IMR-90 (cell line): Measurements from ENCODE around the gene BAIAP2. TPM values are rescaled to one million over a fixed set of nuclear protein-coding genes. Genes with fewer than 3 reads are reported as not detected.

Experiments used
- ATAC-seq: fragments of 200-7000 bp; cut with Tn5 transposase; 2 replicates; pipeline ENCODE4 v1.9.1; 2020; ENCODE audit warnings: low read depth, mild to moderate bottlenecking, moderate library complexity
- BruUV-seq: library from RNA; stranded (reverse); fragments of 400-500 nt; replicated peaks from 2 replicates; lab custom pipeline; 2021; lab: Mats Ljungman, UMichigan
- CTCF ChIA-PET: fragments of 300-600 bp; formaldehyde crosslinking; extraction: SDS; loops from one replicate; lab custom pipeline; 2021; ENCODE audit warnings: antibody characterized with exemption; lab: Yijun Ruan, JAX
- POLR2A ChIA-PET: fragments of 300-600 bp; sonication (Branson Sonifier 250); formaldehyde crosslinking; loops from one replicate; lab custom pipeline; 2022; ENCODE audit warnings: antibody characterized with exemption; ENCODE audit not compliant: unreplicated experiment; lab: Charles Lee
- DNase-seq: peaks from one replicate; pipeline ENCODE4 v3.0.0; 2013
- H2AFZ ChIP-seq: replicated peaks from 2 replicates; pipeline ENCODE3; 2013; ENCODE audit warnings: low read length, mild to moderate bottlenecking; ENCODE audit not compliant: poor library complexity
- H2AK5ac ChIP-seq: 2 replicates; pipeline ENCODE4 v1.6.1; 2013; ENCODE audit warnings: low read depth, low read length, inconsistent platforms
- H2AK9ac ChIP-seq: replicated peaks from 2 replicates; pipeline ENCODE3; 2013; ENCODE audit warnings: mild to moderate bottlenecking, low read depth, low read length, moderate library complexity; ENCODE audit not compliant: poor library complexity
- H2BK120ac ChIP-seq: 2 replicates; pipeline ENCODE4 v1.6.1; 2013; ENCODE audit warnings: low read depth, low read length, inconsistent platforms
- H2BK15ac ChIP-seq: 3 replicates; pipeline ENCODE4 v1.6.1; 2013; ENCODE audit warnings: low read depth, low read length, inconsistent platforms
- H2BK20ac ChIP-seq: 2 replicates; pipeline ENCODE4 v1.6.1; 2013; ENCODE audit warnings: low read depth, mild to moderate bottlenecking, inconsistent platforms, low read length, moderate library complexity
- H2BK5ac ChIP-seq: 2 replicates; pipeline ENCODE4 v1.6.1; 2013; ENCODE audit warnings: mild to moderate bottlenecking, low read depth, low read length, inconsistent platforms; ENCODE audit not compliant: poor library complexity, severe bottlenecking
- H3K14ac ChIP-seq: replicated peaks from 2 replicates; pipeline ENCODE4 v1.6.1; 2013; ENCODE audit warnings: low read depth, low read length, inconsistent platforms
- H3K18ac ChIP-seq: 2 replicates; pipeline ENCODE4 v1.6.1; 2013; ENCODE audit warnings: low read depth, low read length, control low read depth
- H3K23ac ChIP-seq: 2 replicates; pipeline ENCODE4 v1.6.1; 2013; ENCODE audit warnings: low read depth, low read length, inconsistent platforms
- H3K27ac ChIP-seq: 2 replicates; pipeline ENCODE4 v1.5.1; 2013; ENCODE audit warnings: mild to moderate bottlenecking, control low read depth, low read length; ENCODE audit not compliant: insufficient read depth
- H3K27me3 ChIP-seq: 2 replicates; pipeline ENCODE4 v1.6.1; 2013; ENCODE audit warnings: low read length; ENCODE audit not compliant: control insufficient read depth, insufficient read depth
- H3K36me3 ChIP-seq: 2 replicates; pipeline ENCODE4 v1.6.1; 2013; ENCODE audit warnings: low read length, mixed read lengths; ENCODE audit not compliant: control insufficient read depth, insufficient read depth
- H3K4ac ChIP-seq: 2 replicates; pipeline ENCODE4 v1.6.1; 2013; ENCODE audit warnings: low read depth, low read length, inconsistent platforms
- H3K4me1 ChIP-seq: 2 replicates; pipeline ENCODE4 v1.6.1; 2013; ENCODE audit warnings: low read length, mixed read lengths; ENCODE audit not compliant: control insufficient read depth, insufficient read depth
- H3K4me2 ChIP-seq: 2 replicates; pipeline ENCODE4 v1.6.1; 2013; ENCODE audit warnings: low read depth, mild to moderate bottlenecking, control low read depth, low read length, moderate library complexity
- H3K4me3 ChIP-seq: 2 replicates; pipeline ENCODE4 v1.5.1; 2013; ENCODE audit warnings: low read depth, mild to moderate bottlenecking, control low read depth, low read length, moderate library complexity; ENCODE audit not compliant: insufficient read depth
- H3K56ac ChIP-seq: 2 replicates; pipeline ENCODE4 v1.6.1; 2013; ENCODE audit warnings: low read length, inconsistent platforms; ENCODE audit not compliant: insufficient read depth; ENCODE audit errors: extremely low read depth
- H3K79me1 ChIP-seq, 2 experiments: 2 replicates each; pipeline ENCODE4 v1.6.1; 2013; ENCODE audit warnings: low read length in 2 of 2, inconsistent platforms in 1 of 2, low read depth in 1 of 2
- H3K9ac ChIP-seq: 2 replicates; pipeline ENCODE4 v1.6.1; 2013; ENCODE audit warnings: low read depth, low read length, control low read depth
- H3K9me1 ChIP-seq: 2 replicates; pipeline ENCODE4 v1.6.1; 2013; ENCODE audit warnings: low read length, inconsistent platforms; ENCODE audit not compliant: insufficient read depth
- H3K9me3 ChIP-seq: 2 replicates; pipeline ENCODE4 v1.6.1; 2013; ENCODE audit warnings: low read length; ENCODE audit not compliant: control insufficient read depth, insufficient read depth
- H4K20me1 ChIP-seq: 2 replicates; pipeline ENCODE4 v1.6.1; 2013; ENCODE audit warnings: low read length, inconsistent platforms; ENCODE audit not compliant: insufficient read depth
- H4K5ac ChIP-seq: 2 replicates; pipeline ENCODE4 v1.6.1; 2013; ENCODE audit warnings: mild to moderate bottlenecking, low read depth, low read length, control low read depth
- H4K8ac ChIP-seq, 2 experiments: 2 replicates each; pipeline ENCODE4 v1.6.1; 2013; ENCODE audit warnings: low read depth in 2 of 2, low read length in 2 of 2, control low read depth in 1 of 2, inconsistent platforms in 1 of 2
- H4K91ac ChIP-seq: 2 replicates; pipeline ENCODE4 v1.6.1; 2013; ENCODE audit warnings: low read depth, low read length, inconsistent platforms; ENCODE audit not compliant: insufficient read depth
- CTCF ChIP-seq: conservative IDR thresholded peaks from 2 replicates; pipeline ENCODE4 v1.5.1; 2012; ENCODE audit warnings: mild to moderate bottlenecking, low read depth, low read length, improper control_type of control experiment
- POLR2A ChIP-seq: IDR thresholded peaks from 2 replicates; pipeline ENCODE4 v1.6.1; 2012; ENCODE audit warnings: mild to moderate bottlenecking, low read depth, low read length
- WGBS, 2 experiments: methylation state at CpG; one replicate each; pipeline versions ENCODE4 v1.1.5 to v1.1.7; 2013; ENCODE audit warnings: missing lambda C conversion rate in 2 of 2; ENCODE audit not compliant: insufficient read length in 1 of 2; ENCODE audit errors: extremely low coverage in 2 of 2; 5-methylcytosine and 5-hydroxymethylcytosine counted together
- dilution Hi-C: fragments of 300-500 bp; cut with HindIII; formaldehyde crosslinking; loops from one replicate; pipeline ENCODE4 v1.14.3; 2018; ENCODE audit warnings: low sequenced_read_pairs; ENCODE audit not compliant: unreplicated experiment
- in situ Hi-C: fragments of 300-500 bp; cut with MboI; formaldehyde crosslinking; loops from 3 replicates; pipeline ENCODE4 v1.14.3; 2019; ENCODE audit warnings: low sequenced_read_pairs, inconsistent platforms, mixed read lengths
- intact Hi-C: fragments of 100-400 bp; cut with micrococcal nuclease; formaldehyde crosslinking; loops from 2 replicates; pipeline ENCODE4 v1.10.0; 2022
- polyA plus RNA-seq, 3 experiments: library from polyadenylated mRNA; depleted of rRNA; stranded (reverse); fragments of >200 nt; gene quantifications; 2 replicates each; pipeline ENCODE4 v1.2.3, GENCODE V29; 2012; ENCODE audit warnings: low replicate concordance in 1 of 3
- total RNA-seq: library from RNA; depleted of rRNA; stranded (reverse); fragments of >200 nt; gene quantifications from 2 replicates; pipeline ENCODE4 v1.2.3, GENCODE V29; 2012

BAIAP2 gene
- total and polyA plus RNA-seq, 2 of the 4 experiments (the other 2 are of a cell fraction) = 18.3 to 32.6 TPM

GRCh38 chr17:81135505-81136278, 100.7 kb downstream of the BAIAP2 start:
- no peak for ATAC-seq
- H3K18ac ChIP-seq = no peak overlapping the region

More at GRCh38 chr17:81135505-81136278, 100.7 kb downstream of the BAIAP2 start:
- Histone ChIP-seq H3K9ac (no peak overlapping the region), H4K5ac (no peak overlapping the region), H3K79me1 (no peaks in the 10 kb centered on the region), H2BK20ac (no peak overlapping the region), H2BK5ac (no peak overlapping the region), H3K56ac (no peak overlapping the region), H3K27me3 (peaks cover 15% of the 10 kb centered on the region; the same call in 1 of the 2 replicates), H4K91ac (no peak overlapping the region), H3K14ac (no peak overlapping the region), H2AK9ac (peak overlapping the region; percentile 23), H2AFZ (peak overlapping the region; percentile 13), H4K20me1 (no peaks in the 10 kb centered on the region), H3K4me2 (no peak overlapping the region), H3K9me1 (peaks cover 3% of the 10 kb centered on the region; the same call in 1 of the 2 replicates), H3K23ac (no peak overlapping the region), H2AK5ac (no peak overlapping the region), H3K27ac (no peak overlapping the region), H2BK15ac (no peak overlapping the region), H2BK120ac (no peak overlapping the region), H3K4ac (no peak overlapping the region), H4K8ac (no peak overlapping the region), H3K4me1 (no peaks in the 10 kb centered on the region), H3K9me3 (no peaks in the 10 kb centered on the region), H3K4me3 (no peak overlapping the region), H3K36me3 (no peaks in the 10 kb centered on the region)
- in situ Hi-C loops = no loop called here
- WGBS, 2 experiments = 85% methylated on average over 12 of the region's 28 CpGs; no CpG with 5 or more reads in 1 of the 2 experiments
- BruUV-seq = no TSS peak
- TF ChIP-seq CTCF (no peak), POLR2A (no peak)
- intact Hi-C loops = no loop called here
- dilution Hi-C loops = no loop called here
- POLR2A ChIA-PET = no interaction called here
- CTCF ChIA-PET = no interaction called here
- DNase-seq = no peak
